Fibroblast of lung (primary cell): Measurements from ENCODE around the gene ACKR2.

ENCODE experiments used
- EZH2 ChIP-seq: IDR thresholded peaks from 2 replicates; pipeline ENCODE4 v1.5.1; 2012; ENCODE audit warnings: low read length, control low read depth, mild to moderate bottlenecking; ENCODE audit errors: missing control alignments
- TF ChIP-seq, protein P1 (sequence below), 2 donors: IDR thresholded peaks in 1 of 2; conservative IDR thresholded peaks in 1 of 2; 1 replicate in 1 of 2; 2 replicates in 1 of 2; pipeline ENCODE4 v1.5.1; 2011 to 2012; ENCODE audit warnings: low read length in 2 of 2, control low read depth in 1 of 2, inconsistent platforms in 1 of 2, low read depth in 1 of 2, mild to moderate bottlenecking in 1 of 2

DNA sequence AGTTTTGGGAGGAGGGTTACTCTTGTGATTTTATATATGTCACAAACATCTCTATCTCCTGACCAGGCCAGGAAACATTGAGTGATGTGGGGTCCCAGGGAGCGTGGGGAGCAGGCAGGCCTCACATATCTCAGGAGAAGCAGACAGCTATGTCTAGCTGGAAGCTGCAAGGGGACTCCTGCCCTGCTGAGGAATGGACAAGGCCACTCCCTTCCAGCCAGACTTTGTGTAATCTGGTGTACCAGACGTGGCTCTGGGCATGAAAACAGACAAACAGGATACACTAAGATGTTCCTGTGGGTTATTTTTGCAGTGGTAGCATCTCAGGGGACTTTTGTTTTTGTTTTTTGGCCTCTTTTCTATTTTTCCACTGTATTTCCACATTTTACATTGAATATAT is 43.2 kb downstream of the ACKR2 start:
- TF ChIP-seq, protein P1, sequence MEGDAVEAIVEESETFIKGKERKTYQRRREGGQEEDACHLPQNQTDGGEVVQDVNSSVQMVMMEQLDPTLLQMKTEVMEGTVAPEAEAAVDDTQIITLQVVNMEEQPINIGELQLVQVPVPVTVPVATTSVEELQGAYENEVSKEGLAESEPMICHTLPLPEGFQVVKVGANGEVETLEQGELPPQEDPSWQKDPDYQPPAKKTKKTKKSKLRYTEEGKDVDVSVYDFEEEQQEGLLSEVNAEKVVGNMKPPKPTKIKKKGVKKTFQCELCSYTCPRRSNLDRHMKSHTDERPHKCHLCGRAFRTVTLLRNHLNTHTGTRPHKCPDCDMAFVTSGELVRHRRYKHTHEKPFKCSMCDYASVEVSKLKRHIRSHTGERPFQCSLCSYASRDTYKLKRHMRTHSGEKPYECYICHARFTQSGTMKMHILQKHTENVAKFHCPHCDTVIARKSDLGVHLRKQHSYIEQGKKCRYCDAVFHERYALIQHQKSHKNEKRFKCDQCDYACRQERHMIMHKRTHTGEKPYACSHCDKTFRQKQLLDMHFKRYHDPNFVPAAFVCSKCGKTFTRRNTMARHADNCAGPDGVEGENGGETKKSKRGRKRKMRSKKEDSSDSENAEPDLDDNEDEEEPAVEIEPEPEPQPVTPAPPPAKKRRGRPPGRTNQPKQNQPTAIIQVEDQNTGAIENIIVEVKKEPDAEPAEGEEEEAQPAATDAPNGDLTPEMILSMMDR (conservative IDR thresholded peaks at IDR 0.05 in 1 of 2, IDR thresholded peaks at IDR 0.05 in 1 of 2; ENCODE audit: low read depth in 1 of 2, low read length in 2 of 2), result no peak
- no peak for TF ChIP-seq EZH2
